ENCODE measurements around the gene DOCK3. TPM values are rescaled to one million over a fixed set of nuclear protein-coding genes. Genes with fewer than 3 reads are reported as not detected.

The DOCK3 gene
- total and polyA plus RNA-seq, 10 of the 15 experiments (the other 5 are each of a cell fraction or from before 2014, with no cell fraction given) = 0.02 to 0.52 (median 0.04) TPM; not detected in 5

DNA sequence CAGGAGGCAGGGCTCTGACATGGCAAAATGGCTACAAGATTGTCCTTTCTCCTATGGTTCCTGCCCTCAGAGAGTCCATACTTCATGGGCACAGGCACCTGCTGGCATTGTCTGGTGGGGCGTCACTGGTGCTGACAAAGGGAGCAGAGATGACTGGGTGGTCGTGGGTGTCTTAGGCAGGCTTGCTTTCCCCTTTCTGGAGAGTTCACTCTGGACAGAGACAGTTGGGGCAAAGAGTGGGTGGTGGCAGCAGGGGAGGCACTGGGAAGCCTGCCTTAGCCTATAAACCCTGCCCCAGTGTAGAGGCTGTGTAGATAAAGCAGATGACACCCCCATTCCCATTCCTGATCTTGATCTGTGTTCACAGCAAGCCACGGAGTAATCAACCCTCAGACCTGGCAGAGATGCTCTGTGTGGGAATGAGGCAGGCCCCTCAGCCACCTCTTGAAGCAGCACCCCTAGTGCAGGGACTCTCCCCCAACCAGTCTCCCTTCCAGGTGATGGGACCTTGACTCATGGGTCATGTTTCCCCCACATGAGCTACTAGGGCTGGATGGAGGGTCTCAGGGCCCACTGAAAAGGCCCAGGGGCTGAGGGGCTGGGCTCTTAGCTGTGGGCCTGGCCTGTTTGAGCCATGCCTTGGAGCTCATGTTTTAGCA lies 20.7 kb upstream of the DOCK3 start (continued):
- TF ChIP-seq MEF2A (IDR thresholded peaks at IDR 0.05; ENCODE audit: insufficient read depth, low read depth, low read length) (no peak), RAD21 (IDR thresholded peaks at IDR 0.05; ENCODE audit: insufficient read depth, low read depth, low read length) (no peak), SMARCA5 (IDR thresholded peaks at IDR 0.05) (no peak), NFYB (IDR thresholded peaks at IDR 0.05; ENCODE audit: insufficient read depth, low read depth, low read length) (no peak)

- DNase-seq (ENCODE audit: low read depth, low spot score) (no peak), ATAC-seq (no peak), FAIRE-seq (no peak)
- Histone ChIP-seq H3K27me3 (replicated peaks in 1 of 2; ENCODE audit: control insufficient read depth in 2 of 2, insufficient read depth in 2 of 2, low read length in 1 of 2) (no peaks in the 10 kb centered on the region; a peak in 3 of 4 replicates), H3K9ac (ENCODE audit: control insufficient read depth, insufficient read depth, low read length) (no peak overlapping the region), H3K4me1 (ENCODE audit: control insufficient read depth, insufficient read depth, low read length) (no peaks in the 10 kb centered on the region), H3K36me3 (ENCODE audit: control insufficient read depth in 2 of 2, insufficient read depth in 2 of 2, low read length in 1 of 2) (no peaks in the 10 kb centered on the region), H3K9me3 (replicated peaks; ENCODE audit: control insufficient read depth, insufficient read depth, low read length) (no peaks in the 10 kb centered on the region), H3K4me2 (ENCODE audit: control insufficient read depth, insufficient read depth) (no peak overlapping the region), H3K27ac (ENCODE audit: control insufficient read depth, insufficient read depth) (no peak overlapping the region), H2AFZ (ENCODE audit: control insufficient read depth, low read depth, low read length) (no peak overlapping the region), H4K20me1 (ENCODE audit: control insufficient read depth, insufficient read depth) (no peaks in the 10 kb centered on the region), H3K4me3 (no peak overlapping the region), H3K79me2 (ENCODE audit: control insufficient read depth, insufficient read depth, low read length) (no peaks in the 10 kb centered on the region)
- RAD21 ChIA-PET (ENCODE audit: unreplicated experiment) = interaction anchor here (7.3 kb wide), 1 partner anchor 40 kb away, joined by 84 read pairs; the partner anchor contains the start of gene MAPKAPK3
- POLR2A ChIA-PET = interaction anchor here (1.1 kb wide), 1 partner anchor 39 kb away, joined by 3 read pairs; the partner anchor contains the start of gene MAPKAPK3
- CTCF ChIA-PET = interaction anchor here (1.1 to 10.8 kb wide), 4 partner anchors 12 to 83 kb away, joined by 3 to 250 read pairs (median 4); partner anchors contain the start of genes CISH and MAPKAPK3
- intact Hi-C loops (cut with micrococcal nuclease; ENCODE audit: unreplicated experiment) = no loop called here
- in situ Hi-C loops (cut with MboI) = no loop called here
- SMC1A ChIA-PET (ENCODE audit: uncharacterized antibody, unreplicated experiment) = interaction anchor here (8.0 kb wide), 1 partner anchor 38 kb away, joined by 81 read pairs; the partner anchor contains the start of gene MAPKAPK3
- WGBS (ENCODE audit: insufficient coverage, insufficient replicate concordance, low lambda C conversion rate, missing lambda C conversion rate) = 0% methylated on average over 3 of the region's 3 CpGs
- no TSS peak for BruUV-seq (replicated peaks)
- TF ChIP-seq STAT1 (conservative IDR thresholded peaks at IDR 0.05) (no peak), CBX5 (IDR thresholded peaks at IDR 0.05; ENCODE audit: low read depth) (no peak), FOS (IDR thresholded peaks at IDR 0.05; ENCODE audit: borderline replicate concordance, extremely low read depth, insufficient read length) (no peak), YBX1 (IDR thresholded peaks at IDR 0.05) (no peak), REST (IDR thresholded peaks at IDR 0.05; ENCODE audit: low read depth, low read length) (no peak), ZNF274 (IDR thresholded peaks at IDR 0.05; ENCODE audit: insufficient read depth, insufficient read length) (no peak)
- TF ChIP-seq, protein P1, sequence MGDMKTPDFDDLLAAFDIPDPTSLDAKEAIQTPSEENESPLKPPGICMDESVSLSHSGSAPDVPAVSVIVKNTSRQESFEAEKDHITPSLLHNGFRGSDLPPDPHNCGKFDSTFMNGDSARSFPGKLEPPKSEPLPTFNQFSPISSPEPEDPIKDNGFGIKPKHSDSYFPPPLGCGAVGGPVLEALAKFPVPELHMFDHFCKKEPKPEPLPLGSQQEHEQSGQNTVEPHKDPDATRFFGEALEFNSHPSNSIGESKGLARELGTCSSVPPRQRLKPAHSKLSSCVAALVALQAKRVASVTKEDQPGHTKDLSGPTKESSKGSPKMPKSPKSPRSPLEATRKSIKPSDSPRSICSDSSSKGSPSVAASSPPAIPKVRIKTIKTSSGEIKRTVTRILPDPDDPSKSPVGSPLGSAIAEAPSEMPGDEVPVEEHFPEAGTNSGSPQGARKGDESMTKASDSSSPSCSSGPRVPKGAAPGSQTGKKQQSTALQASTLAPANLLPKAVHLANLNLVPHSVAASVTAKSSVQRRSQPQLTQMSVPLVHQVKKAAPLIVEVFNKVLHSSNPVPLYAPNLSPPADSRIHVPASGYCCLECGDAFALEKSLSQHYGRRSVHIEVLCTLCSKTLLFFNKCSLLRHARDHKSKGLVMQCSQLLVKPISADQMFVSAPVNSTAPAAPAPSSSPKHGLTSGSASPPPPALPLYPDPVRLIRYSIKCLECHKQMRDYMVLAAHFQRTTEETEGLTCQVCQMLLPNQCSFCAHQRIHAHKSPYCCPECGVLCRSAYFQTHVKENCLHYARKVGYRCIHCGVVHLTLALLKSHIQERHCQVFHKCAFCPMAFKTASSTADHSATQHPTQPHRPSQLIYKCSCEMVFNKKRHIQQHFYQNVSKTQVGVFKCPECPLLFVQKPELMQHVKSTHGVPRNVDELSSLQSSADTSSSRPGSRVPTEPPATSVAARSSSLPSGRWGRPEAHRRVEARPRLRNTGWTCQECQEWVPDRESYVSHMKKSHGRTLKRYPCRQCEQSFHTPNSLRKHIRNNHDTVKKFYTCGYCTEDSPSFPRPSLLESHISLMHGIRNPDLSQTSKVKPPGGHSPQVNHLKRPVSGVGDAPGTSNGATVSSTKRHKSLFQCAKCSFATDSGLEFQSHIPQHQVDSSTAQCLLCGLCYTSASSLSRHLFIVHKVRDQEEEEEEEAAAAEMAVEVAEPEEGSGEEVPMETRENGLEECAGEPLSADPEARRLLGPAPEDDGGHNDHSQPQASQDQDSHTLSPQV (IDR thresholded peaks at IDR 0.05) = no peak
Observed at GRCh38 chr3:50655009-50655830, 19.5 kb upstream of the DOCK3 start.
